ENCODE results near the gene NTHL1.

NTHL1 gene

GRCh38 chr16:1991135-1991551, 56.5 kb downstream of the NTHL1 start:
- DNase-seq, result no peak

DNA sequence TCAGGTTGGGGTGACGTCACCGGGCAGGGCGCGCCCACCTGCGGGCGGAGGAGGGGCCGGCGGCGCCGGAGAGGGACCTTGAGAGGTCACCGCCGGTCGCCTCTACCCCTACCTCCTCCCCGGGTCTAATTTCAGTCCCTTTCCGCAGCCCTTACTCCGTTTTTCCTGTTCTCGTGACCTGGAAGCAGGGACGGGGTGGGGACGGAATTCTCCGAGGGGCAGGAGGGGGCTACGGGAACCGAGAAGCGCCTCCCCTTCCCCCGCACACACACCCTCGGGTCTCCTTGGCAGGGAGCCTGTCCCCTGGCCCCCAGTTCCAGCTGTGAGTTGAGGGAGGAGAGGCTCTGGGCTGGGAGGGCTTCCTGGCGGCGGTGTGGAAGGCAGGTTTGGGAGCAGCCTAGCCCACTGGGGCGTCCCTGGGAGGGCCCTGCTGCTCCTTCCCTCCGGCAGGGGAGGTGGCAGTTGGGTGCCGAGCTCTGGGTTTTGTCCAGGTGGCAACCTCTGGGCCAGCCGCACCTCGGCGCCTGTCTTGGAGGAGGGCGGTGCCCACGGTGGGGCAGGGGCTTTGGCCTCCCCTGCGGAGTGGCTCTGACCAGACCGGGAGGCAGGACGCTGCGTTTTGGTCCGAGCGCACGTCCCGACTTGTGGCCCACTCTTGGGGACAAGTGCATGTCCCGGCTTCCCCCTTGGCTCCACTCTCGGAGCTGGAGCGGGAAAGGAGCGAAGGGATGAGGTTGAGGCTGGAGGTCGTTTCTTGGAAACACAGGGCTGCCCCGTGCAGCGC, 57.1 kb downstream of the NTHL1 start:
- peak; percentile 41 for DNase-seq

- DNase-seq, result no peak
Measured at GRCh38 chr16:1990101-1990350, 57.6 kb downstream of the NTHL1 start.
